ENCODE data around the gene ISYNA1. TPM values are rescaled to one million over a fixed set of nuclear protein-coding genes. Genes with fewer than 3 reads are reported as not detected.

Gene ISYNA1
- total RNA-seq, 4 donors from 2014 or later: 5.1 to 29.1 (median 7.8) TPM

DNA sequence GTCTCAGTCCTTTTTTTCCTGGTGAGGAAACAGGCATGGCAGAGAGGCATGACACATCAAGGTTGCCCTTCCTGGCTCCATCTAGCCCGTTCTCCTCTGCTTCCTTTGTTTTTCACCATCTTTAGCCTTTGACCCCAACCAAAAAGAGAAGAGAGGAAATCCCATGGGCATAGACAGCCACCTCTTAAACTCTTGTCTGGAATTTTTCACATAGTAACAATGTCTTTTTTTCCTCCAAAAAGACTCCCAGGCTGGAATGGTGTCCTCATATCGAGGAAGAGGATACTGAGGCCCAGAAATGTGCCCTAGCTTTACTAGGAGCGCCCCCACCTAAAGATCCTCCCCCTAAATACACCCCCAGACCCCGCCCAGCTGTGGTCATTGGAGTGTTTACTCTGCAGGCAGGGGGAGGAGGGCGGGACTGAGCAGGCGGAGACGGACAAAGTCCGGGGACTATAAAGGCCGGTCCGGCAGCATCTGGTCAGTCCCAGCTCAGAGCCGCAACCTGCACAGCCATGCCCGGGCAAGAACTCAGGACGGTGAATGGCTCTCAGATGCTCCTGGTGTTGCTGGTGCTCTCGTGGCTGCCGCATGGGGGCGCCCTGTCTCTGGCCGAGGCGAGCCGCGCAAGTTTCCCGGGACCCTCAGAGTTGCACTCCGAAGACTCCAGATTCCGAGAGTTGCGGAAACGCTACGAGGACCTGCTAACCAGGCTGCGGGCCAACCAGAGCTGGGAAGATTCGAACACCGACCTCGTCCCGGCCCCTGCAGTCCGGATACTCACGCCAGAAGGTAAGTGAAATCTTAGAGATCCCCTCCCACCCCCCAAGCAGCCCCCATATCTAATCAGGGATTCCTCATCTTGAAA is 52.0 kb downstream of the ISYNA1 start, which contains the start of gene GDF15:
GDF15 (plus strand) TSS at position 484 of the 868 bp plus-strand sequence; CDS start at position 516, 32 bp downstream.
- H3K4me3 ChIP-seq: peak within 1 kb of the TSS in 1 of 4 donors; percentile 13
- H3K27me3 ChIP-seq: peaks cover 0 to 11% (median 0%) of the 10 kb centered on the region in 3 donors
- H3K9me3 ChIP-seq: no peaks in the 10 kb centered on the region
- peak within 1 kb of the TSS in 1 of 4 donors; percentile 2 for H3K27ac ChIP-seq
- ATAC-seq (no peak), DNase-seq (no peak)
- H3K4me1 ChIP-seq: peaks cover under 1 to 9% of the 10 kb centered on the region in 2 donors
- intact Hi-C loops (cut with DNase I; ENCODE audit: low total_unique reads): no loop called here
- no peaks in the 10 kb centered on the region for H3K36me3 ChIP-seq
- peak in 4 of 5 experiments; percentile 23 to 52 (median 38) for TF ChIP-seq CTCF (IDR thresholded peaks at IDR 0.05 in 4 of 5, conservative IDR thresholded peaks at IDR 0.05 in 1 of 5)
- peak; percentile 14 to 32 for TF ChIP-seq POLR2A (IDR thresholded peaks at IDR 0.05)
- in situ Hi-C loops (cut with MboI; ENCODE audit: low sequenced_read_pairs in 4 of 4): no loop called here

- no peak overlapping the region for H3K27ac ChIP-seq
- ATAC-seq (no peak), DNase-seq (no peak)
- peaks cover 0 to 11% (median 0%) of the 10 kb centered on the region in 3 donors for H3K27me3 ChIP-seq
- TF ChIP-seq POLR2A (IDR thresholded peaks at IDR 0.05): no peak
- no peak for TF ChIP-seq CTCF (IDR thresholded peaks at IDR 0.05 in 4 of 5, conservative IDR thresholded peaks at IDR 0.05 in 1 of 5)
- intact Hi-C loops (cut with DNase I; ENCODE audit: low total_unique reads): no loop called here
- H3K4me3 ChIP-seq: no peak overlapping the region
- no peaks in the 10 kb centered on the region for H3K36me3 ChIP-seq
- H3K4me1 ChIP-seq: peaks cover 5 to 14% of the 10 kb centered on the region in 2 donors
- H3K9me3 ChIP-seq: no peaks in the 10 kb centered on the region
- in situ Hi-C loops (cut with MboI; ENCODE audit: low sequenced_read_pairs in 4 of 4): no loop called here
These were observed 52.6 kb downstream of the ISYNA1 start for GRCh38 chr19:18385359-18385674.

DNA sequence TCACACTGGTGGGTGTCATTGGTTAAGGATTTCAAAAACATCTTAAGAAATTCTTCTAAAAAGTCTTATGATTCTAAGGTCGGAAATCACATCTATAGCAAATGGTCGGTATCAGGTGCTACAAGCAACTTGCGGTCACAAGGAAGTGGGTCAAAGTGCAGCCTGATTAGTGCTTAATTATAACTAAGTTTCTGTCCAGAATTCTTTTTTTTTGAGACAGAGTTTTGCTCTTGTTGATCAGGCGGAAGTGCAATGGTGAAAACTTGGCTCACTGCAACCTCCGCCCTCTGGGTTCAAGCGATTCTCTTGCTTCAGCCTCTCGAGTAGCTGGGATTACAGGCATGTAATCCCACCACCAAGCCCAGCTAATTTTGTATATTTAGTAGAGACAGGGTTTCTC is 53.2 kb downstream of the ISYNA1 start:
- no peaks in the 10 kb centered on the region for H3K9me3 ChIP-seq
- intact Hi-C loops (cut with DNase I; ENCODE audit: low total_unique reads) (no loop called here), in situ Hi-C loops (cut with MboI; ENCODE audit: low sequenced_read_pairs in 4 of 4) (no loop called here)
- H3K27me3 ChIP-seq: peaks cover 0 to 11% (median 0%) of the 10 kb centered on the region in 3 donors
- no peak overlapping the region for H3K27ac ChIP-seq
- TF ChIP-seq CTCF (IDR thresholded peaks at IDR 0.05 in 4 of 5, conservative IDR thresholded peaks at IDR 0.05 in 1 of 5) (no peak), POLR2A (IDR thresholded peaks at IDR 0.05) (no peak)
- ATAC-seq: no peak
- no peaks in the 10 kb centered on the region for H3K36me3 ChIP-seq
- no peak overlapping the region for H3K4me3 ChIP-seq
- DNase-seq: no peak
- H3K4me1 ChIP-seq: peaks cover 10 to 18% of the 10 kb centered on the region in 2 donors

Small RNAs within 50 kb of the gene (microRNA-seq; reads per million reads assigned to microRNA genes)
- 0 reads per million in 2 donors for gene MIR3189 (ENCODE audit: borderline replicate concordance in 2 of 2)

Other genes starting within 250 kb of the ISYNA1 start
- gene MPV17L2, start 244.9 kb downstream of the ISYNA1 start, total RNA-seq: 10 to 100 TPM; 18.1 to 38.9 (median 33.0) TPM
- gene RAB3A, start 234.1 kb downstream of the ISYNA1 start, total RNA-seq: 1 to 10 TPM in 1 of 4 donors, under 1 TPM in 1, not detected in 2; 0.51 to 2.3 TPM
- gene PDE4C, start 211.7 kb downstream of the ISYNA1 start, total RNA-seq: 1 to 10 TPM in 1 of 4 donors, under 1 TPM in 2, not detected in 1; 0.65 to 2.6 (median 0.76) TPM
- under 1 TPM; 0.20 to 0.61 (median 0.39) TPM for gene IQCN, start 163.7 kb downstream of the ISYNA1 start, total RNA-seq
- 100 to 1,000 TPM in 3 of 4 donors, 10 to 100 TPM in 1; 67.2 to 258 (median 221) TPM for gene JUND, start 156.5 kb downstream of the ISYNA1 start, total RNA-seq
- gene LSM4, start 115.1 kb downstream of the ISYNA1 start, total RNA-seq: 100 to 1,000 TPM; 122 to 294 (median 193) TPM
- gene PGPEP1, start 97.5 kb downstream of the ISYNA1 start, total RNA-seq: 10 to 100 TPM; 11.7 to 42.3 (median 23.6) TPM
- gene GDF15, start 52.0 kb downstream of the ISYNA1 start, total RNA-seq: 1 to 10 TPM in 2 of 4 donors, not detected in 2; 1.4 to 2.7 TPM
- gene LRRC25, start 40.5 kb downstream of the ISYNA1 start, total RNA-seq: 1 to 10 TPM in 3 of 4 donors, under 1 TPM in 1; 0.34 to 4.2 (median 2.3) TPM
- 10 to 100 TPM; 24.7 to 65.2 (median 44.1) TPM for gene SSBP4, start 18.7 kb downstream of the ISYNA1 start, total RNA-seq
- gene ELL, start 83.9 kb upstream of the ISYNA1 start, total RNA-seq: 10 to 100 TPM; 21.8 to 30.8 (median 27.3) TPM
- gene FKBP8, start 105.4 kb upstream of the ISYNA1 start, total RNA-seq: 100 to 1,000 TPM; 157 to 195 (median 184) TPM
- gene KXD1, start 119.7 kb upstream of the ISYNA1 start, total RNA-seq: 100 to 1,000 TPM in 3 of 4 donors, 10 to 100 TPM in 1; 97.1 to 155 (median 106) TPM
- 100 to 1,000 TPM; 512 to 719 (median 537) TPM for gene UBA52, start 133.7 kb upstream of the ISYNA1 start, total RNA-seq
- gene REX1BD, start 150.7 kb upstream of the ISYNA1 start, total RNA-seq: 100 to 1,000 TPM; 163 to 337 (median 187) TPM
- 10 to 100 TPM; 14.9 to 61.6 (median 35.3) TPM for gene CRLF1, start 168.7 kb upstream of the ISYNA1 start, total RNA-seq
- gene TMEM59L, start 174.7 kb upstream of the ISYNA1 start, total RNA-seq: 1 to 10 TPM in 1 of 4 donors, under 1 TPM in 2, not detected in 1; 0.20 to 2.1 (median 0.36) TPM
- 10 to 100 TPM in 1 of 4 donors, 1 to 10 TPM in 3; 5.2 to 12.0 (median 7.3) TPM for gene KLHL26, start 198.9 kb upstream of the ISYNA1 start, total RNA-seq
- 1 to 10 TPM; 2.8 to 8.8 (median 3.7) TPM for gene CRTC1, start 245.5 kb upstream of the ISYNA1 start, total RNA-seq